ENCODE data around the gene UGT3A2.
"Not testable (repeated sequence)": the region's sequence is repeated elsewhere in the genome, so short reads cannot be mapped to it uniquely, and the experiment has no call there.

The UGT3A2 gene

DNA sequence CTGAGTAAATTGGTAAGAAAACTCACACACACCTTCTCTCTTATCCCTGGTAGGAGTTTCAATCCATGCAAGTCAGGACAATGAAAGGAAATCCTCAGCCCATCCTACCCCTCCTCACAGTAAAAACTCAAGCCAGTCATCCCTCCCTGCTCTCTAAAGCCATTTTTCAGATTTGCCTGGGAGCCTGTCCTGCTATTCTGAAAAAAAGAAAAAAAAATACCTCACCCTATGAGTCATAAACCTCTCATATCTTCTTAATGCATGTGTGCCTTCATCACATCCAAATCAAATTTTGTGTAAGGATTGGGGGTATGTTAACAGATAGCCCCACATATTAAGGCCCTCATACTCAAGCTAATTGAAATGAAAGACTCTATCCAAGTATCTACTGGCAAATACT lies 14.1 kb downstream of the UGT3A2 start:
- DNase-seq = no peak

DNA sequence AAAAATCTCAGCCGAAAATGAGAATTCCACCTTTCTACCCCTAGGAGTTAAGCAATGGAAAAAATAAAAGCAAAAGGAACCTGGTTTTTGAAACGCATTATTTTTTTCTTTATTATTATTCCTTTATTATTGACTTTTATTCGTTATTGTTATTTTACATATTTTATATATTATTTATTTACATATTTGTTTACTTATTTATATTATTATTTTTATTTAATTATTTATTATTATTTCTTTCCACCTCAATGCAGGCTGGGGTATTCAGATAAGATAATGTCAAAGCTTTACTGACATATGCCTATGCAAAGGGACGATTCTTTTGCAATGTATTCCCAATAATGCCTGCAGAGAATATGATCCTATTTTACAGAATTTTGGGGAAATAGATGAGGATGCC lies 16.7 kb downstream of the UGT3A2 start:
- no peak for DNase-seq

DNA sequence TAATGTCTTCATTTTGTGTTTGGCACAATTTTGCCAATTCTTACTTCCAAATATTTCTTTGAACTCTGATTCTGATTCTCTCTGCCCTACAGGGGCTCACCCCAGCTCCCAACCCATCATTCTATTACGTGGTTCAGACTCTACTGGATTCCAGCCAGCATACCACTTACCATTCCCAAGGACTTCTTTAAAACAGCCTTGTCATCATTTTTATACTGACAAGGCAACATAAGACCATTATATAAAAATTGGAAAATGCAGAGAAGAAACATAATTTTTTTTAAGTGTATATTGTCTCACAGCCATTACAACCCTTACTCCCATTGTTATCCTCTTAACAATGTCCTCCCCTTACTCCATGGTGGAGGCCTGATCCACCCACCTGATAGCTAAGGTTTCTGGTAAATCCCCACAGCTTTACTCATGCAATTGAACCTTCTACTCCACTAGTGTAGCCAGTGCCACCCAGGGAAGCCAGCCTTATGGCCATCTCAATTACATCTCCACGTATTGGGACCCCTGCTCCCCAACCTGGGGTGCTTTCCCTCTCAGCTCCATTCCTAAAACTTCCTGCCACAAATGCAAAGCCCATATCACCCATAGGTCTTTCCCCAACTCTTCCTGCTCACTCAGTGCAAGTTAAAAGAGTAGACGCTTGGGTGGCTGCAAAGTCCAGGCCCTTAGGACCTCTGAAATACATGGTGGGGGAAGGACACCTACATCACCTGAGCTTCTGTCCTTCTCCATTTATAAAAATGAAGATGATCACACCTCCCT lies 19.1 kb downstream of the UGT3A2 start:
- no peak for DNase-seq

DNA sequence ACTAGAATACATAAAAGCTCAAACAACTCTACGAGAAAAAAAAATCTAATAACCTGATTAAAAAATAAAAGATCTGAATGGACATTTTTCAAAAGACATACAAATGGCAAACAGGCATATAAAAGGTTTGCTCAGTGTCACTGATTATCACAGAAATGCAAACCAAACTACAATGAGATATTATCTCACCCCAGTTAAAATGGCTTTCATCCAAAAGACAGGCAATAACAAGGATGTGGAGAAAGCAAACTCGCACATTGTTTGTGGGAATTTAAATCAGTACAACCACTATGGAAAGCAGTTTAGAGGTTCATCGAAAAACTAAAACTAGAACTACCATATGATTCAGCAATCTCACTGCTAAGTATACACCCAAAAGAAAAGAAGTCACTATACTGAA lies 20.8 kb downstream of the UGT3A2 start:
- DNase-seq = no peak

DNA sequence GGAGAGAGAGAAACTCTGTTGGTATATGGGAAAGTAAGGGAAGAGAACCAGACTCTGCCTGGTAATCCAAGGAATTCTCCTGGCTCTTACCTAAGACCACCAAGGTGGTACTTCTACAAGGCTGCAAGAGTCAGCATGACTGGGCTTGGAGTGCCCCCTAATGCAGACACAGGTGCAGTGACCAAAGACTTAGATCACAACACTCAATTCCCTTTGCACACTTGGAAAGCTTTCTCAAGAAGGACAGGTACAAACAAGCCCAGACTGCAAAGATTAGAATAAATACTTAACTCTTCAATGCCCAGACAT lies 25.2 kb downstream of the UGT3A2 start:
- no peak for DNase-seq

DNA sequence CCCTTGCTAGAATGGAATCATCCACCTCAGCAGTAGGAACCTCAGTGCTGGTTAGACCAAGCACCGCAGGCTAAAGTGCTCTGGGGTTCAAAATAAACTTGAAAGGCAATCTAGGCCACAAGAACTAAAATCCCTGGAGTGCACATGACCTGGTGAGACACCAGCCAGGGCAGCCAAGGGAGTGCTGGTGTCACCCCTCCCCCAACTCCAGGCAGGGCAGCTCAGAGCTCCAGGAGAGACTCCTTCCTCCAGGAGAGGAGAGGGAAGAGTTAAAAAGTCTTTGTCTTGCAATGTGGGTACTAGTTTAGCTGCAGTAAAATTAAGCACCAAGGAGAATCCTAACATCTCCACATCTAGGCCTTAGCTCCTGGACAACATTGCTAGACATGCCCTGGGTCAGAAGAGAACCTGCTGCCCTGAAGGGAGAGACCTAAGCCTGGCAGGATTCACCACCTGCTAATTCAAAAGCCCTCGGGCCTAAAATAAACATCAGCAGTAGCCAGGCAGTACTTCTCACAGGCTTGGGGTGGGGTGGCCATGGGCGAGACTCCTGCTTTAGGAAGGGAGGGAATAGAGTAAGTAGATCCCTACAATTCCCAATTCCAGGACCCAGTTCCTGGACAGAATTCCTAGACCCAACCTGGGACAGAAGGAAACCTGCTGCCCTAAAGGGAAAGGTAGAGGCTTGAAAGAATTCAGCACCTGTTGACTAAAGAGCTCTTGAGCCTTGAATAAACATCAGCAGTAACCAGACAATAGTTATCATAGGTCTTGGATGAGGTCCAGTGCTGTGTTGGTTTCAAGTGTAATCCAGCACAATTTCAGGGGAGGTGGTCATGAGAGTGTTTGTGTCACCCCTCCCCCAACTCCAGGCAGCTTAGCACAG lies 25.8 kb downstream of the UGT3A2 start:
- no peak for DNase-seq

DNA sequence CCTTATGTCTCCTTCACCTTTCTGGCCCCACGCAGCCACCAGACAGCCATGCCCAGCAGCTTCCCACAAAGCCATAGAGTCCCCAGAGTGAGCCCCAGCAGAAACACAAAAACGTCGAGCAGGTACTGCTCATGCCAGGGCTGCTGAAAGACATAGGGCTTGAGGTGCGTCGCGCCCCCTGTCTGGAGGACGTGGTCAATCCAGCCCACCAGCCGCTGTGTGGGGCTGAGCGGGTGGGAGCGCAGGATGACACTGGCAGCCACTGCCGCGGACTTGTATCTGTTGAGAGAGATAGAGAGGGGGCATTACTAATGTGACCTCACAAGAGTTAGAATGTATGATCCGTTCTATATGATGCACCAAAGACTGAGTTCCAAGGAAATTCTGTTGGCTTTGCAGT lies 31.0 kb downstream of the UGT3A2 start:
- DNase-seq = no peak

DNA sequence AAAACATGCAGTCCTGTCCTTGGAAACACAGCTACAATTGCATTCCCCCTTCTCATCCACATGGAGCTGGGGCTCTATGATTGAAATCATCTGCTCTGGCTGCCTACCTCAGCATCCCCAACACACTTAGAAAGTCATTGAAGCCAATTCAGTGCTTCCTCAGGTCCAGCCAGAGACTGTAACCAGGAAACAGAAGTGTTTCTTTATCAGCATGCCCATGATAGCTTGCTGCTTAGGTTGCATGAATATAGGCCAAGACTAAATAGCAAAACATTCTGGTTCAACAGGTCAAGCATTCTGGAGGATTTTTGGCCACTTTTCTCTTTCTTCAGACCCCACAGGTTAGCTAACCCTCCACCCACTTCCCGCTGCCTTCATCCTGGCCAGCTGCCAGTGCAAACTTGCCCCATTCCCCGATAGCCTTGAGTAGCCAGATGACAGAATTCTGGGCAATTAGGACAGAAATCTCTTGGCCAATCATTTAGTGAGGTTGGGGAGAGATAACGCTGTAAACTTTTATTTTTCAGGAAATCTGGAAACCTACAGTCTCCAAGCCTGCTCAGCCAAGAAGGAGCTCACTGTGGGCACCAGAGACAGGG lies 32.0 kb downstream of the UGT3A2 start:
- DNase-seq = not testable (repeated sequence)

GRCh38 chr5:36033486-36033885 lies 33.2 kb downstream of the UGT3A2 start:
- DNase-seq = no peak

DNA sequence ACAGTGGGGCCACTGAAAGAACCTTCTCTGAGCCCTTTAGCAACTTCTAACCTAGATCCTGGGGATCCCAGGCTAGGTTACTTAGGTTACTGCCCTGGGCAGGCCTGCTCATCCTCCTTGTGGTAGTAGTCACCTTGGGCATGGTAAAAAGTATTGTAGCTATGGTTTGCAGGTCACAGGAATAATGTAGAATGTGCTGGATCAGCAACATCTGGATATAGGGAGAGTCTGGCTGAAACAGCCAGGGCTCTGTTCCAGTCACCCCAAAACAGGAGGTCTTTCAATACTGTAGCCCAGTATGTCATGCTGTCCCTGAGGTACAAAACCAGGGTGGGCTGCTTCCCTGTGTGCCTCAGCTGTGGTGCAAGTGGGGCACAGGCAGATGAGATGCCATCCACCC lies 33.6 kb downstream of the UGT3A2 start:
- DNase-seq = no peak

GRCh38 chr5:36031223-36031622 lies 35.5 kb downstream of the UGT3A2 start:
- DNase-seq = no peak

DNA sequence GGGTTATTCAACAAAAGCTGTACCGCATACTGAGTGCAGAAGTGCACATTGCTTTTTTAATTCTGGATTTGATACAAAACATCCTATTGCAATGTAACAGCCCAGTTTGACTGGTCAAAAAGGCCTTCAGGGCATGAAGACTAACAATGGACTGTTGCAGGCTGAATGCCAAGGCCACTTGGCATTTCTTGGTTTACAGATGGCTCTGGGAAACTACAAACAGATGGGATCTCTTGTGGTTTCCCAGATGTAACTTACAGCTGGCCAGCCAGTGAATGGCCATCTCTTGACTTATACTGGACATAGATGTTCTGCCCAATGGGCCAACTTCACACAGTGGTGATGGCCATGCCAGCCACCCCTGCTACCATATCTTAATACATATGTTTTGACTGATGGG lies 36.8 kb downstream of the UGT3A2 start:
- no peak for DNase-seq

GRCh38 chr5:36028816-36029465 lies 37.7 kb downstream of the UGT3A2 start:
- DNase-seq = no peak

GRCh38 chr5:36027711-36028110 lies 39.0 kb downstream of the UGT3A2 start:
- no peak for DNase-seq

- no peak for DNase-seq
These were observed 39.8 kb downstream of the UGT3A2 start for GRCh38 chr5:36026706-36027465.

DNA sequence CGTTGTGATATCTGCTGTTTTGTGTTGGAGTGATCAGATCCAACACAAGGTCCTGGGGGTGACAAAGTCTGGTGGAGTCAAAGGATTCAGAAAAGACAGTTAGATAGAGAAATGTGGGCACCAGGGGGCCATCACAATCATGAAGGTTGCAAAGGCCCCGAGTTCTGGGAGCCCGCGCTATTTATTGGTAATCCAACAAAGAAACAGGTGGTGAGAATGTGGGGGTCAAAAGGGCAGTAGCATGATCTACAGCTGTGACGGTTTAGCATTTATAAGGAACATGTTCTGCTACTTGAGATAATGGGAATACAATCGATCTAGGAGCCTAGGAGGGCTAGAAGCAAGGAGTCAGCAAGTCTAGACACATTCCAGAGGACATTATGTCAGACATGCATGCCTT lies 44.4 kb downstream of the UGT3A2 start:
- DNase-seq = not testable (repeated sequence)

- DNase-seq = not testable (repeated sequence)
These were observed 47.1 kb downstream of the UGT3A2 start for GRCh38 chr5:36019584-36019983.

- DNase-seq = no peak
These were observed 49.1 kb downstream of the UGT3A2 start for GRCh38 chr5:36017622-36018021.

GRCh38 chr5:36017004-36017403 lies 49.7 kb downstream of the UGT3A2 start:
- DNase-seq = no peak

DNA sequence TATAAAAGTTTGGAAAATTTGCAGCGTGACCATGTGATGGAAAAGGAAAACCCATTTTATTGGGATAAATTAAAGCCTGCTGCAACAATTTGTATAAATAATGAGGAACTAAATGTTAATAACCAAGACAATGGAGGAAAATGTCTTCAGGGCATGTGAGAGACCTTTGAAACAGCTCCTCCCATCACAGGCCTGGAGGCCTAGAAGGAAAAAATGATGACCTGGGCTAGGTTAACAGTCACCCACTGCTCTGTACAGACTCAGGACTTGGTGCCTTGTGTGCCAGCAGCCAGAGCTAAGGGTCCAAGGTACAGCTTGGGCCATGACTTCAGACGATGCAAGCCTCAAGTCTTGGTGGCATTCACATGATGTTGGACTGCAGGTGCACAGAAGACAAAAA lies 53.5 kb downstream of the UGT3A2 start:
- no peak for DNase-seq

DNA sequence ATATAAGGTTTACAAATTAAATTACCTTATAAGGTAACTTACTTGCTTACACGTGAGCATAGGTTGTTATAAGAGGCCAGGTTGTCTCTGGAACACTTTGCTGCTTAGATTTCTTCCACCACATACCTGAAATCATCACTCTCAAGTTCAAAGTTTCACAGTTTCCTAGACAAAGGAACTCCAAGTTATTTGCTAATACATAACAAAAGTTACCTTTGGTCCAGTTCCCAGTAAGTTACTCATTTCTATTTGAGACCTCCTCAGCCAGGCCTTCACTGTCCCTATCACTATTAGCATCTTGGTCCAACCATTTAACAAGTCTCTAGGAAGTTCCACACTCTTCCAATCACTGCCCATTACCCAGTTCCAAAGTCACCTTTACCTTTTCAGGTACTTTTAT lies 57.0 kb downstream of the UGT3A2 start:
- DNase-seq = no peak

GRCh38 chr5:36007366-36007765 lies 59.3 kb downstream of the UGT3A2 start:
- DNase-seq = no peak
